Breast epithelium (tissue), 3 donors: Measurements from ENCODE around the gene FKRP.
"Not testable (repeated sequence)": the region's sequence is repeated elsewhere in the genome, so short reads cannot be mapped to it uniquely, and the experiment has no call there.

ENCODE experiments used
- POLR2A ChIP-seq: fragments of 450-650 bp; IDR thresholded peaks from one replicate; pipeline ENCODE4 v1.6.1; 2016; ENCODE audit warnings: antibody characterized with exemption, mild to moderate bottlenecking, moderate library complexity
- POLR2AphosphoS5 ChIP-seq, 3 donors: sonication (generic); formaldehyde crosslinking; IDR thresholded peaks; one replicate each; pipeline ENCODE4 v1.6.1; 2017; ENCODE audit warnings: antibody characterized with exemption in 3 of 3

GRCh38 chr19:46768746-46769145 is 22.9 kb downstream of the FKRP start:
- TF ChIP-seq POLR2AphosphoS5 (IDR thresholded peaks at IDR 0.05); POLR2A: not testable (repeated sequence)
